KOPT-K1 (cell line): ENCODE results near the gene MYLK4.

Experiments
- H3K27ac ChIP-seq: fragments of 200-600 bp; sonication (generic); 2 replicates; pipeline ENCODE4 v1.5.1; 2016; ENCODE audit warnings: antibody characterized with exemption, mild to moderate bottlenecking, low read depth, low read length; ENCODE audit not compliant: poor library complexity, severe bottlenecking
- H3K36me3 ChIP-seq: fragments of 200-600 bp; sonication (generic); 2 replicates; pipeline ENCODE4 v1.5.1; 2017; ENCODE audit warnings: antibody characterized with exemption, mild to moderate bottlenecking, low read length, moderate library complexity; ENCODE audit not compliant: insufficient read depth
- H3K9me3 ChIP-seq: fragments of 200-600 bp; sonication (generic); 2 replicates; pipeline ENCODE4 v1.5.1; 2017; ENCODE audit warnings: antibody characterized with exemption, low read length, mild to moderate bottlenecking; ENCODE audit not compliant: insufficient read depth, poor library complexity, severe bottlenecking

Gene MYLK4

DNA sequence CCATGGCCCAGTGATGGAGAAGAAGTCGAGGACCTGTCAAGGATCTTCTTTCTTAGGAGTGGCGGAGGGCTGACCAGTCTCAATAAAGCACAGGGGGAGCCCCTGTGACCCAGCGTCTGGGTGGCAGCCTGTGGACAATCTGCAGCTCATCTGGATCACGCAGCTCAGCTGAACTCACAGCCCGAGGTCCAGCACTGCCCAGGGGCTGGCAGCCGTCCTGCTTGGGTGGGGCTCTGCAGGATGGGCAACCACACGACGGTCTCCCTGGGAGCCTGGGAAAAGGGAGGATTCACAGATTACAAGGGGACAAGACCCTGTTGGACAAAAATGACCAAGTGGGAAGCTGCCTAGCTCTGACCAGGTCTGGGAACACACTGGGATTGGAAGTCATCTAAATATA lies 110.8 kb downstream of the MYLK4 start:
- no peak overlapping the region for H3K27ac ChIP-seq
- no peaks in the 10 kb centered on the region for H3K36me3 ChIP-seq
- H3K9me3 ChIP-seq: no peaks in the 10 kb centered on the region

- no peak overlapping the region for H3K27ac ChIP-seq
- no peaks in the 10 kb centered on the region for H3K9me3 ChIP-seq
- H3K36me3 ChIP-seq: no peaks in the 10 kb centered on the region
Observed at GRCh38 chr6:2639167-2639566, 111.6 kb downstream of the MYLK4 start.

DNA sequence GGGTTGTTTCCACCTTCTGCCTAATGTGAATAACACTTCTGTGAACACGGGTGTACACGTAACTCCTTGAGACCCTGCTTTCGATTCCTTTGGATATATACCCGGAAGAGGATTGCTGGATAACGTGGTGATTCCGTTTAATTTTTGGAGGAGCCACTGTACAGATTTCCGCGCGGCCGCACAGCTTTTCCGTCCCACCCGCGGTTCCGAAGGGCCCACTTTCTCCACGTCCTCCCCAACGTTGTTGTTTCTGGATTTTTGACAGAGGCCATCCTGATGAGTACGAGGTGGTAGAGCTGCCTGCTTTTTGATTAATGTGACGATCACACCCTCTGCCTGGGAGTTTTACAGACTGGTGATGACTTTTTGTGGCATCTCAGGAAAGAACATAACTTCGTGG lies 114.0 kb downstream of the MYLK4 start:
- Histone ChIP-seq H3K27ac (no peak overlapping the region), H3K36me3 (no peaks in the 10 kb centered on the region), H3K9me3 (no peaks in the 10 kb centered on the region)

- Histone ChIP-seq H3K27ac (no peak overlapping the region), H3K9me3 (no peaks in the 10 kb centered on the region), H3K36me3 (no peaks in the 10 kb centered on the region)
Observed at GRCh38 chr6:2635911-2636310, 114.8 kb downstream of the MYLK4 start.

DNA sequence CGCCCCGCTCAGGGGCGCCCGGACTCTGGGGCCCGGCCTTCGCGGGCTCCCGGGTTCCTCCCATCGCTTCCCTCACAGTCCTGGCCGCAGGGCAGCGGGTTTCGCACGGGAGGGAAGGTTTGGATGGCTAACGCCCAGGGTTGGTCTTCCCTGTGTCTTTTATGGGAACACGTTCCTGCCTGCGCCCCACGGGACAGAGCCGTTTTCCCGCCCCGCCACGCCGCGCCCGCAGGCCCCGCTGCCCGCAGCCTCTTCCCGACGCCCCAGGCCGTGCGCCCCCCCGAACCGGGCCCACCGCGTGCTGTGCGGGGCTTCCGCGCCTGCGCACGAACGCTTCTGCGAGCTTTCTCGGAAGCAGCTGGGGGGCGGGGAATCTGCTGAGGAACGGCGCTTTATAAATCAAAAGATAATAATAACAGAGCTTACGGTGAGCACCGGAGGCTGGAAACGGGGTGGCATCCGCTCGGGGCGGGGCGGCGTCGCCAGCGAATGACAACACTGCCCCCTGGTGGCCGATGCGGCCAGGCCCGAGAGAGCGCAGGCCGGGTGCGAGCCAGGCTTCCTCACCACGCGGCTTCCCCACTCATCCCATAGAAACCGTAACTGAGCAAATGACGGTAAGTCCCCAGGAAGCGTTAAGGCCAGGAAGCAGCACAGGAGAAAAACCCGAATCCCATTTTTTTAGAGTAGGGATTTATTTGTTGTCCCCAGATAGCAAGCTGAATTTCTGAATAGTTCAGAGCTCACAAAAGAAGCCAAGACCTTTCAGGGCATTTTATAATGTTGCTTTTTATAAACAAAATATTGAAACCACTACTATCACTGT lies 116.4 kb downstream of the MYLK4 start:
- H3K27ac ChIP-seq: peak overlapping the region; percentile 61

DNA sequence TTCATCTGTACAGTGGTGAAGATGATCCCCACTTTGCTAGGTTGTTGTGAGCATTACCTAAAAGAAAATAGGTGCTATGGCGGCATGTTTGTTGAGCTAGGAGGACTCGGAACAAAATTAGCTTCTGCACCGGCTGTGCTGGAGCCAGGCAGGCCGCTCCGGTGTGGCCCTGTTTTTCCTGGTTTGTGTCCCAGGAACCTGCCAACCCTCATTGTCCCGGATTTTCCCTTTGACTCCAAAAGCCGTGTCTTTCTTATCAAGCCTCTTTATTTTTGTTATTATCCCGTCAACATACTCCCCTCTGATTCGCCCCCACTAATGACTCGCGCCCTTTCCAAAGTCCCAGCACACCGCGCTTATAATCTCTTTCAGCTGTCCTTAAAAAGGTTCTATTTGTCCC lies 117.0 kb downstream of the MYLK4 start:
- Histone ChIP-seq H3K36me3 (no peaks in the 10 kb centered on the region), H3K27ac (peak overlapping the region; percentile 61), H3K9me3 (no peaks in the 10 kb centered on the region)

More for the DNA sequence above, 116.4 kb downstream of the MYLK4 start:
- Histone ChIP-seq H3K36me3 (no peaks in the 10 kb centered on the region), H3K9me3 (no peaks in the 10 kb centered on the region)

GRCh38 chr6:2632976-2633584 lies 117.6 kb downstream of the MYLK4 start:
- Histone ChIP-seq H3K9me3 (no peaks in the 10 kb centered on the region), H3K36me3 (no peaks in the 10 kb centered on the region), H3K27ac (no peak overlapping the region)

GRCh38 chr6:2632368-2632767 lies 118.4 kb downstream of the MYLK4 start:
- Histone ChIP-seq H3K27ac (no peak overlapping the region), H3K36me3 (no peaks in the 10 kb centered on the region), H3K9me3 (no peaks in the 10 kb centered on the region)

- Histone ChIP-seq H3K27ac (no peak overlapping the region), H3K36me3 (no peaks in the 10 kb centered on the region), H3K9me3 (no peaks in the 10 kb centered on the region)
Observed at GRCh38 chr6:2630891-2631571, 119.7 kb downstream of the MYLK4 start.

- Histone ChIP-seq H3K27ac (no peak overlapping the region), H3K36me3 (no peaks in the 10 kb centered on the region), H3K9me3 (no peaks in the 10 kb centered on the region)
Observed at GRCh38 chr6:2630359-2630758, 120.4 kb downstream of the MYLK4 start.

GRCh38 chr6:2626401-2626800 lies 124.3 kb downstream of the MYLK4 start:
- Histone ChIP-seq H3K27ac (no peak overlapping the region), H3K36me3 (no peaks in the 10 kb centered on the region), H3K9me3 (no peaks in the 10 kb centered on the region)

DNA sequence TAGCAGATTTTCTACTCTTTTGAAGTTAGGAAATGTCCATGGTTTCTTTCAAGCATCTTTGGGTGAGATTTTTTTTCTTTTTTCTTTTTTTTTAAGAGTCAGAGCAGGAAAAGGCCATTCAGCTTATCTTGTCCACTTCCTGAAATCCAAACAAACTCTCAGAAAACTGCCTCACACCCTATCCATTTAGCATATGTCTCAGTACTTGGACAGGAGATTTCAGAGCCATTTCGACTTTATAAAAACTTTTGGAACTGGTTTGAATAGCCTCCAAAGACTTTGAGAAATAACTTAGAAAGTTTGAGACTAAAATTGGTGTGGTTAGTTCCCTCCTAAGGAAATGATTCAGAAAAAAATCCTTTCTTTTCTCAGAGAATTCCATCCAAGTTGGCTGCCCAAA lies 125.1 kb downstream of the MYLK4 start:
- no peak overlapping the region for H3K27ac ChIP-seq
- no peaks in the 10 kb centered on the region for H3K9me3 ChIP-seq
- no peaks in the 10 kb centered on the region for H3K36me3 ChIP-seq

DNA sequence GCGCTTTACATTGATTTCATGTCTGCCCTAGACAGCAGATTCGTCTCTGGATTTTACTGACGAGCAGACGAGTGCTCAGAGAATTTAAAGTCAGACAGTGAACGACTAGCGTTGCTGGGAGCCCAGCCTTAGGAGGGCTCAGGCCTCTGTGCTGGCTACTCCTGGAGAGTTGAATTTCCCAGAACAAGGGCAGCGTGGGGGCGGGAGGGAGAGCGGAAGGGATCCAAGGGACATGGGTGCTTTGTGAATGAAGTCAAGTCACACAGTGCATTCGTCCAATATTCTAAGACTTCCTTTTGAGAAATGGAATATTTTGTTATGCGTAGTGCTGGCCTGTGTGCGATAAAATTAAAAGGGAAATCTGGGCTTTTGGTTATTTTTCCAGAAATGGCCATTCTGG lies 126.5 kb downstream of the MYLK4 start:
- Histone ChIP-seq H3K9me3 (no peaks in the 10 kb centered on the region), H3K27ac (no peak overlapping the region), H3K36me3 (no peaks in the 10 kb centered on the region)

- Histone ChIP-seq H3K27ac (no peak overlapping the region), H3K9me3 (no peaks in the 10 kb centered on the region), H3K36me3 (no peaks in the 10 kb centered on the region)
Observed at GRCh38 chr6:2623295-2623694, 127.4 kb downstream of the MYLK4 start.

DNA sequence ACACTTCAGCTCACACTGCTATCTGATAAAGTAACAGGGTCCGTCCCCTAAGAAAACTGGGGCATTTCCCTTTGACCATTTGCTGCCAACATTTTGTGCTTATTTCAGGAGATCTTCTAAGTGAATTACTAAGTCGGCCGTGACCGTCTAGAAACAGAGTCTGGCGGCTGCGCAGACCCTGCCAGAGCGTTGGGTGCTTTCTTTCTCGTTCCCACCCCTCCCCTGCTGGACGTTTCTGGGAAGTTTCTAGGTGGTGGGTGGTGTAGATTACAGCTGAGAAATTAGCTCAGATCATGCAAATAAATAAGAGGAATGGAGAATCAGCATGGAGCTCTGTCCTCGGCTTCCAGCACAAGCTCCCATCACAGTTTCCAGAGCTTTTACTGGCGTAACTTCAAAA lies 128.1 kb downstream of the MYLK4 start:
- Histone ChIP-seq H3K36me3 (no peaks in the 10 kb centered on the region), H3K27ac (no peak overlapping the region), H3K9me3 (no peaks in the 10 kb centered on the region)
